T follicular helper cell (primary cell): Measurements from ENCODE around the gene MEF2D.

ENCODE experiments used
- DNase-seq: peaks from one replicate; pipeline ENCODE4 v3.0.0-alpha.2; 2020; ENCODE audit warnings: low read depth

MEF2D gene

GRCh38 chr1:156488566-156489165 lies 11.9 kb downstream of the MEF2D start:
- DNase-seq, result no peak

GRCh38 chr1:156487862-156488261 lies 12.7 kb downstream of the MEF2D start:
- DNase-seq, result no peak

- DNase-seq, result no peak
These were observed 13.9 kb downstream of the MEF2D start for GRCh38 chr1:156486421-156487344.

- DNase-seq, result no peak
These were observed 14.6 kb downstream of the MEF2D start for GRCh38 chr1:156485984-156486383.

- no peak for DNase-seq
These were observed 16.0 kb downstream of the MEF2D start for GRCh38 chr1:156484480-156485058.

GRCh38 chr1:156483397-156483796 lies 17.2 kb downstream of the MEF2D start:
- no peak for DNase-seq

- no peak for DNase-seq
These were observed 18.3 kb downstream of the MEF2D start for GRCh38 chr1:156482276-156482675.

- peak; percentile 28 for DNase-seq
These were observed 19.0 kb downstream of the MEF2D start for GRCh38 chr1:156481527-156481926.

GRCh38 chr1:156480411-156481192 lies 20.0 kb downstream of the MEF2D start:
- peak; percentile 74 for DNase-seq

GRCh38 chr1:156480016-156480370 lies 20.6 kb downstream of the MEF2D start:
- DNase-seq, result no peak

- DNase-seq, result no peak
These were observed 21.2 kb downstream of the MEF2D start for GRCh38 chr1:156479093-156480015.

- no peak for DNase-seq
These were observed 22.3 kb downstream of the MEF2D start for GRCh38 chr1:156478250-156478627.

GRCh38 chr1:156477526-156478249 lies 22.9 kb downstream of the MEF2D start:
- no peak for DNase-seq

- no peak for DNase-seq
These were observed 23.9 kb downstream of the MEF2D start for GRCh38 chr1:156476501-156477298.

- DNase-seq, result no peak
These were observed 24.7 kb downstream of the MEF2D start for GRCh38 chr1:156475568-156476500.

- DNase-seq, result no peak
These were observed 25.6 kb downstream of the MEF2D start for GRCh38 chr1:156474966-156475365.

- DNase-seq, result no peak
These were observed 28.8 kb downstream of the MEF2D start for GRCh38 chr1:156471496-156472490.
